Stimulated activated CD4-positive, alpha-beta T cell treated with anti-CD3 and anti-CD28 coated beads, Interleukin-12 subunit alpha, Interleukin-12 subunit beta, amount 100 ng/mL, for 4 hours (primary cell): ENCODE measurements around the gene RNF19B.
"Not testable (repeated sequence)": the region's sequence is repeated elsewhere in the genome, so short reads cannot be mapped to it uniquely, and the experiment has no call there.

Experiments
- DNase-seq: peaks from one replicate; pipeline ENCODE4 v3.0.0-alpha.2; 2020

Gene RNF19B

DNA sequence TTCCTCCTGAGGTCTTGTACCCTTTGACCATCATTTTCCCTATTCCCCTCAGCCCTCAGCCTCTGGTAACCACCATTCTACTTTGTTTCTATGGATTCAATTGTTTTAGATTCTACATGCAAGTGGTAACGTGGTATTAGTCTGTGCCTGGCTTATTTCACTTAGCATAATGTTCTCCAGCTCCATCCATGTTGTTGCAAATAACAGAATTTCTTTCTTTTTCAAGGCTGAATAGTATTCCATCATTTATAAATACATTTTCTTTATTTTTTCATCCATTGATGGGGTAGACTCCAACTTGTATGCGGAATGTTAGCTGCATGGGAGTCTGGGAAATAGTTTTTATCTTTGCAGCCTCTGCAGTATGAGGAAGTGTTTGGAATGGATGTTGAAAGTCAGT, 37.2 kb downstream of the RNF19B start:
- no peak for DNase-seq

GRCh38 chr1:32926562-32926961, 38.0 kb downstream of the RNF19B start:
- no peak for DNase-seq

DNA sequence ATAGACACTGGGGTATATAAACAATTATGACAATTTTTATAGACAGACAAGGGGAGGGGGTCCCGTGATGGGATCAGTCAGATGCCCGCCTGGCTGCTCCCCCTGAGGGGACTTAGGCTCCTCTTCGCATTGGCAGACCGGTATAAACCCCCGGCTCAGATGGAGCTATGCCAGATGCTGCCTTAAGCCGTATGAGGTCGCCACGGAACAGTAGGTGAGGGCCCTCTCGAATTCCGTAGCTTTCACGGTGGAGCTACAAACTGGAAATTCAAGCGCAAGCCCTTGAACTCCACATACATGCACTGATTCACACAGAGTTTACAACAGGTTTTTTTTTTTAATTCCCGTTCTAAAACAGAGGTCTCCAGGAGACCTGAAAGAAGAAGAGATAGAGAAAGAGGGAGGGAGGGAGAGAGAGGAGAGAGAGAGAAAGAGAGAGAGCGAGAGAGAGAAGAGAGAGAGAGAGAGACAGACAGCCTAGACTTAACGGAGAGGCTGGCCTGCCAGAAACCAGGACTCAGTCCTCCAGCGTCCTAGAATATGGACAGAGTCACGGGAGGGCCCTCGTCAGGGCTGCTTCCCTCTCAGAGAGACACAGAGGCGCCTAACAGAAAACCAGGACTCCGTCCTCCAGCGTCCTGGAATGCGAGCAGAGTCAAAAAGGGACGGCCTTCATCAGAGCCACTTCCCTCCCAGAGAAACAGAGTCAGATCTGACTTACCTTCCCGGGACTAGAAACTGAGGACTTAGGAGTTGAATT, 39.0 kb downstream of the RNF19B start:
- DNase-seq = no peak

GRCh38 chr1:32924881-32925344, 39.7 kb downstream of the RNF19B start:
- no peak for DNase-seq

- no peak for DNase-seq
These were observed 43.8 kb downstream of the RNF19B start for GRCh38 chr1:32920833-32921232.

- DNase-seq = no peak
These were observed 44.5 kb downstream of the RNF19B start for GRCh38 chr1:32919811-32920733.

GRCh38 chr1:32918179-32918578, 46.4 kb downstream of the RNF19B start:
- no peak for DNase-seq

- no peak for DNase-seq
These were observed 47.1 kb downstream of the RNF19B start for GRCh38 chr1:32917521-32917920.

GRCh38 chr1:32915766-32916706, 48.6 kb downstream of the RNF19B start:
- no peak for DNase-seq

GRCh38 chr1:32910319-32910718, 54.3 kb downstream of the RNF19B start:
- no peak for DNase-seq

GRCh38 chr1:32907435-32907834, 57.2 kb downstream of the RNF19B start:
- DNase-seq = no peak

- DNase-seq = no peak
These were observed 58.0 kb downstream of the RNF19B start for GRCh38 chr1:32906654-32907053.

DNA sequence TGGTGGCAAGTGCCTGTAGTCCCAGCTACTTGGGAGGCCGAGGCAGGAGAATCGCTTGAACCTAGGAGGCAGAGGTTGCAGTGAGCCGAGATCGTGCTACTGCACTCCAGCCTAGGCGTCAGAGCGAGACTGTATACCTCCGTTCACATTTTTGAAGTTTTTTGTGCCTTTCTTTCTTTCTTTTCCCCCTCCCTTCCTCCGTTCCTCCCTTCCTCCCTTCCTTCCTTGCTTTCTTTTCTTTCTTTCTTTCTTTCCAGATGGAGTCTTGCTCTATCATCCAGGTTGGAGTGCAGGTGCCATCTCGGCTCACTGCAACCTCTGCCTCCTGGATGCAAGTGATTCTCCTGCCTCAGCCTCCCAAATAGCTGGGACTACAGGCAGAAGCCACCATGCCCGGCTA, 59.0 kb downstream of the RNF19B start:
- DNase-seq = not testable (repeated sequence)

DNA sequence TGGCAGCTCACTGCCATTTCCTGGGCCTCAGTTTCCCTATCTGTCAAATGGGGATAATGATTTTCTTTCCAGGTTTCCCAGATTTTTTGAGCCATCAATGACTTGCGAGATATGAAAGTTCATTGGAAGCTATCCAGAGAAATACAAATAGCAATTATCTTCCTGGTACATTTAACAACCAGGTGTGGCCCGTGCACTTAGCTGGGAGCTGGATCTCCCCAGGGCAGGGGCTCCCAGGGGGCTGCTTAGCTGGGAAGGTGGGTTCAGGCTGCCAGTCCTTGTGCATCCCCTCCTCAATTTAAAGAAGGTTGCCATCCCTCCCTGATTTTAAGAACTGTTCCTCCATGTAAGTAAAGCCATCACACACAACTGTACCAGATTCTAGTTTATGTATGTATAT, 59.8 kb downstream of the RNF19B start:
- DNase-seq = no peak

DNA sequence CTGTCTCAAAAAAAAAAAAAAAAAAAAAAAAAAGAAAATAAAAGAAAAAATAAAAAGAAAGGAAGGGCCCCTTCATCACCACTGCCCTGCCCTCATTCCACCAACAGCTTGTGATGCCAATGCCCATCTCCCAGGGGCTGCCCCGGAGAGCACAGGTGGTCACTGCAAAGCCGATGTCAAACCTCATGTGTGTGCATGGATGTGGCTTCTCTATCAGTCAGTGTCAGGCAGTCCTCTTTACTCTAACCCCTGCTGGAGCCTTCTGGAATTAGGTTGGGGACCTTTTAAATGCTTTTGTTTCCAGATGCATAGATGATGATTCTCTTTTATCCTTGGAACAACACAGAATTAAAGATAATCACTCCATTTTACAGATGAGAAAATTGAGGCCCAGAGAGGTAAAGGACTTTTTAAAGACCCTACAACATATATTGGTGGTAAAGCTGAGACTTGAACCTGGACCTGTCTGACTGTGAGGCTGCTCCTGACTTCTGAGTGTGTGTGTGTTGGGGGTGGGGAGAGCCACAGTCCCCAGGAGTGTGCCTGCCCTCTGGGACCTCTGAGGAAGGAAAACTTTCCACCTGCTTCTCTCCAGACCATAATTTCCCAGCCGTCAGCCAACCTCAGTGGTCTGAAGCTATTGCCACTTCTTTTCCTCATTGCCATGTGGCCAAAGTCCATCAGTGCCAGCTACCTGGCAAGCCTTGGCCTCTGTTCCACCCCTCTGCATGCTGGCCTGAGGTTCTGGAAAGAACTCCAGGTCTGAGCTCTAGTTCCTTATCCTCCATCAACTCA, 60.4 kb downstream of the RNF19B start:
- no peak for DNase-seq

DNA sequence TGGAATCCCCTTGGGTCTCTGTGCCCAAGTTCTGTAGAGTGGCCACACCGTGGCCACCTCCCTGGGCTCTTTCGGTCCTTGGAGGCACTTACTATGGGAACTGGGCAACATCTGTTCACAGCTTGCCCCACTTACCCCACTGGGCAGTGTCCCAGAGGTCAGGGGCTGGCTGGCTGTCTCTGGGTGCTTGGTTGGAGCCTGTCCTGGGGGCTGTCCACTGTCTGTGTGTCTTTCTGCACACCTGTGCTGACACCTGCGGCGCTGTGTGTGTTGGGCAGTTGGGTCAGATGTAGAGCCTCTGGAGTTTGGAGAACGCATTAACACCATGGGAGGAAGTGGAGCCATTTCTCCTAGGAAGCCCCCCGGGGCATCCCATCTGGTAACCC, 62.1 kb downstream of the RNF19B start:
- DNase-seq = no peak

DNA sequence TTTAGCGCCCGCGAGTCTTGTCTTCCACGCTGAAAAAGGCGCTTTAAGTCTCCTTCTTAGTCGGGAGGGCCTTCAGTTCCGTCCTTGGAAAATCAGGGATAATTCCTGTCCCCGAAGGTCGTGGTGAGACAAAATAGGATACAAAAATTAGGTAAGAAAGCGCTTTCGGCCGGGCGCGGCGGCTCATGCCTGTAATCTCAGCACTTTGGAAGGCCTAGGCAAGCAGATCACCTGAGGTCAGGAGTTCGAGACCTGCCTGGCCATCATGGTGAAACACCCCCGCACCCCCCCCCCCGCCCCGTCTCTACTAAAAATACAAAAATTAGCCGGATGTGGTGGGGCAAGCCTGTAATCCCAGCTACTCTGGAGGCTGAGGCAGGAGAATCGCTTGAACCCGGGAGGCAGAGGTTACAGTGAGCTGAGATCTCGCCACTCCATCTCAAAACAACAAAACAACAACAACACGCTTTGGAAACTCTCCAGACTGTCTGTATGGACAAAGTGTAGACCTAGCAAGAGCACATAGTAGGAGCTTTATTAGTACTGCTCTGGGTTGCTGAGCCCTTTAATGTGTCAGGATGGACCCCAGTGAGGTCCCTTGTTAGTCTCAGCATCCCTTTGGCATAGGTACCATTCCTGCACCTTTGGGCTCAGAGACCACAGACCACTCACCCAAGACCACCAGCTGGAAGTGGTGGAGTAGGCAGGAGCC, 62.6 kb downstream of the RNF19B start:
- DNase-seq = no peak

- DNase-seq = peak; percentile 18
These were observed 63.4 kb downstream of the RNF19B start, which contains the start of gene TMEM54 for GRCh38 chr1:32900956-32901822. Gene TMEM54 (minus strand): TSS chr1:32901389. CDS start chr1:32901238, 151 bp downstream.

DNA sequence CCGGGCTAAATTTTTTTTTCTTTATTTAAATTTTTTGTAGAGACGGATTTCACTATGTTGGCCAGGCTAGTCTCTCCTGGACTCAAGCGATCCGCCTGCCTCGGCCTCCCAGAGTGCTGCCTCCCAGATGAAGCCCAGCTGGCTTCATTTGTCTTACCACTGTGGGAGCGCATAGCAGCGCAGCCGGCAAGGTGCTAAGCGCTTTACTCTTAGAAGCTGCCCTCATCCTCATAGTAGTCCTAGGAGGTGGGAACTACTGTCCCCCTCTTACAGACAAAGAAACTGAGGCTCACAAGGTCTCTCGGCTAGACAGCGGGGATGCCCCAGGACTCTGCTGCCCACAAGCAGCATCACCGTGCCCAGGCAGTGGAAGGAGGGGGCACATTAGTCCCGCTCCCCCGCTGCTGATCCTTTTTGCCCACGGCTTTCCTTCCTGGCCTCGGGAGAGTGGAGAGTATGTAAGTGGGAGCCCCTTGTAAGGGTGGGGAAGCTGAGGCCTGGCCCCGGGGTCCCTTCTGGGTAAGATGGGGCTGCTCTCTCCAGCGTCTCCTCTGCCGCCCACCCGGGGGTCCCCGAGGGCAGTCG, 64.1 kb downstream of the RNF19B start:
- DNase-seq = no peak
